ENCODE results near the gene P2RX6. TPM values are rescaled to one million over a fixed set of nuclear protein-coding genes. Genes with fewer than 3 reads are reported as not detected.

Gene P2RX6
- total and polyA plus RNA-seq, 8 donors, result 0.20 to 2.4 (median 1.8) TPM

DNA sequence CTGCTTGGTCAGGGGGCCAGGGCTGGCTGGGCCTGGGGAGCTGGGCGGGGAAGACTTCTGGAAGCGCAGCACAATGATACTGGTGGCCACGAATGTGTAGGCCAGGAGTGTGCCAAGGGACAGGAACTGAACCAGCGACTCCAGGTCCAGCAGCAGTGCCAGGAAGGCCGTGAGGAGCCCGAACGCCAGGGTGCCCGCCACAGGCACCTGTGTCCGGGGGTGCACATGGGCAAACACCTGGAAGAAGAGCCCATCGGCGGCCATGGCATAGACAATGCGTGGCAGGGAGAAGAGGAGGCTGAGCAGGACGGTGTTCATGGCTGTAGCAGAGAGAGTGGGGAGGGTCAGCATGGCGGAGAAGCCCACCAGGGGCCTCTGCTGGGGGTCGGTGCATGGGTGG, 15.1 kb downstream of the P2RX6 start:
- intact Hi-C loops (cut with DNase I), result no loop called here
- Histone ChIP-seq H3K27me3 (peaks cover 4 to 52% of the 10 kb centered on the region in 2 donors), H3K9me3 (no peaks in the 10 kb centered on the region), H3K4me3 (no peak overlapping the region), H3K36me3 (no peaks in the 10 kb centered on the region), H3K27ac (no peak overlapping the region), H3K4me1 (peaks cover 5 to 6% of the 10 kb centered on the region in 2 donors)
- TF ChIP-seq CTCF (IDR thresholded peaks at IDR 0.05), result no peak
- DNase-seq (peak in 1 of 4 donors; percentile 65), ATAC-seq (no peak)

DNA sequence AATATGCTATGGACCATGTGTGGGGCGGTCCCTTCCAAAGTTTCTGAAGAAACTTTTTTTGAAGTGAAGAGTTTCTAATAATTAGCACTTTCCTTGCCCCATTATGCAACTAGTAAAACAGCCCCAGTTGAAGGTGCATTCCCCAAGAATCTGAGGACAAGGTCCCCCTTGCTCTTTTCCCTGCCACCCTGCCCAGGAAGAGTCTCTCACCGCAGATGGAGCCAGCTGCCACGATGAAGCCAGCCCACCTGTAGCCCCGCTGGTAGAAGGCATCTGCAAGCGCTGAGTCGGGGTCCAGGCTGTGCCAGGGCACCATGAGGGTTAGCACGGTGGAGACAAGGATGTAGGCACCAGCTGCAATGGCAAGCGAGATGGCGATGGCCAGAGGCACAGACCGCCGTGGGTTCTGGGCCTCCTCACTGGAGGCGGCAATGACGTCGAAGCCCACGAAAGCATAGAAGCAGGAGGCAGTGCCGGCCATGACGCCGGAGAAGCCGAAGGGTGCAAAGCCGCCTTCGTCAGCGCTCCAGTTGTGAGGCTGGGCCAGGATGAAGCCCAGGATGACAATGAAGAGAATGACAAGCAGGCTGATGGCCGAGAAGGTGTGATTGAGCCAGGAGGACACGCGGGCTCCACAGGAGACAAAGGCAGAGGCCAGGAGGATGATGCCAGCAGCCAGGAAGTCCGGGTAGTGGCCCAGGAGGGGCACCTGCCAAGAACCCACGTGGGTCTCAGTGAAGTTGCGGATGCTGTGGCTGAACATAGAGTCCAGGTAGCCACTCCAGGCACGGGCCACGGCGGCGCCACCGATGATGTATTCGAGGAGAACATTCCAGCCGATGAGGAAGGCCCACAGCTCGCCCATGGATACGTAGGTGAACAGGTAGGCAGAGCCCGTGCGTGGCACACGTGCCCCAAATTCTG, 15.9 kb downstream of the P2RX6 start:
- Histone ChIP-seq H3K9me3 (no peaks in the 10 kb centered on the region), H3K4me3 (no peak overlapping the region), H3K27ac (no peak overlapping the region), H3K36me3 (no peaks in the 10 kb centered on the region), H3K27me3 (peaks cover 4 to 52% of the 10 kb centered on the region in 2 donors), H3K4me1 (peaks cover 5 to 6% of the 10 kb centered on the region in 2 donors)
- ATAC-seq (no peak), DNase-seq (peak in 1 of 4 donors; percentile 66)
- intact Hi-C loops (cut with DNase I), result no loop called here
- TF ChIP-seq CTCF (IDR thresholded peaks at IDR 0.05), result no peak

- ATAC-seq, result no peak
- intact Hi-C loops (cut with DNase I), result no loop called here
- no peaks in the 10 kb centered on the region for H3K36me3 ChIP-seq
- no peak overlapping the region for H3K4me3 ChIP-seq
- H3K27me3 ChIP-seq, result peaks cover 4 to 52% of the 10 kb centered on the region in 2 donors
- DNase-seq, result peak in 1 of 4 donors; percentile 72
- peaks cover 5 to 6% of the 10 kb centered on the region in 2 donors for H3K4me1 ChIP-seq
- H3K27ac ChIP-seq, result no peak overlapping the region
- no peak for TF ChIP-seq CTCF (IDR thresholded peaks at IDR 0.05)
- H3K9me3 ChIP-seq, result no peaks in the 10 kb centered on the region
These were observed 16.6 kb downstream of the P2RX6 start for GRCh38 chr22:21031545-21032036.

- no peak for TF ChIP-seq CTCF (IDR thresholded peaks at IDR 0.05)
- ATAC-seq, result peak; percentile 67
- peak in 1 of 4 donors; percentile 81 for DNase-seq
These were observed 17.3 kb downstream of the P2RX6 start, which contains the start of gene SLC7A4 for GRCh38 chr22:21032037-21032867. Gene SLC7A4 (minus strand): TSS chr22:21032561. CDS start chr22:21031812, 749 bp downstream.

More at GRCh38 chr22:21032037-21032867, 17.3 kb downstream of the P2RX6 start, which contains the start of gene SLC7A4:
- Histone ChIP-seq H3K27me3 (peaks cover 4 to 52% of the 10 kb centered on the region in 2 donors), H3K36me3 (no peaks in the 10 kb centered on the region), H3K4me3 (peak within 1 kb of the TSS in 1 of 2 donors; percentile 13), H3K9me3 (no peaks in the 10 kb centered on the region), H3K4me1 (peaks cover 5 to 6% of the 10 kb centered on the region in 2 donors), H3K27ac (no peak within 1 kb of the TSS)
- intact Hi-C loops (cut with DNase I), result no loop called here

Data from left lung (tissue), 10 donors.